Measurements from ENCODE around the gene SPOCK2.

The SPOCK2 gene

GRCh38 chr10:72048450-72049124, 39.8 kb downstream of the SPOCK2 start (continued):
- TF ChIP-seq ZNF362 (tag by site-specific recombination; IDR thresholded peaks at IDR 0.05) (no peak), CTCF (tag by site-specific recombination; IDR thresholded peaks at IDR 0.05) (peak; percentile 98), MZF1 (tag by site-specific recombination; IDR thresholded peaks at IDR 0.05; ENCODE audit: borderline replicate concordance) (no peak), GLI2 (tag by site-specific recombination; IDR thresholded peaks at IDR 0.05; ENCODE audit: borderline replicate concordance, low read depth) (no peak), ZNF2 (tag by site-specific recombination; IDR thresholded peaks at IDR 0.05) (peak; percentile 91), SP7 (tag by site-specific recombination; IDR thresholded peaks at IDR 0.05) (peak; percentile 48), MYNN (tag by site-specific recombination; IDR thresholded peaks at IDR 0.05; ENCODE audit: borderline replicate concordance) (no peak), ZXDB (tag by site-specific recombination; IDR thresholded peaks at IDR 0.05) (peak; percentile 45; the same call in 1 of the 2 replicates), ZBTB17 (tag by site-specific recombination; IDR thresholded peaks at IDR 0.05) (peak; percentile 75), SP2 (tag by site-specific recombination; IDR thresholded peaks at IDR 0.05) (no peak), ZNF76 (tag by site-specific recombination; IDR thresholded peaks at IDR 0.05; ENCODE audit: borderline replicate concordance, low read depth) (no peak), ZNF248 (tag by site-specific recombination; IDR thresholded peaks at IDR 0.05) (no peak), KLF9 (tag by site-specific recombination; IDR thresholded peaks at IDR 0.05; ENCODE audit: low read depth) (no peak), ZNF670 (tag by site-specific recombination; IDR thresholded peaks at IDR 0.05; ENCODE audit: low read depth) (no peak), BCL11B (tag by site-specific recombination; IDR thresholded peaks at IDR 0.05; ENCODE audit: low read depth) (no peak), OSR2 (tag by site-specific recombination; IDR thresholded peaks at IDR 0.05) (0 out of 2 replicates have a peak, but pooled peaks have one; percentile 15), KLF17 (tag by site-specific recombination; IDR thresholded peaks at IDR 0.05) (peak; percentile 60; the same call in 1 of the 2 replicates), PRDM1 (tag by site-specific recombination; IDR thresholded peaks at IDR 0.05) (no peak), EGR2 (tag by site-specific recombination; IDR thresholded peaks at IDR 0.05; ENCODE audit: low read depth) (no peak), ZNF121 (tag by site-specific recombination; IDR thresholded peaks at IDR 0.05) (no peak), ZNF366 (tag by site-specific recombination; conservative IDR thresholded peaks at IDR 0.05) (peak; percentile 36; the same call in 1 of the 2 replicates), ZNF677 (tag by site-specific recombination; IDR thresholded peaks at IDR 0.05) (no peak), KLF16 (tag by site-specific recombination; IDR thresholded peaks at IDR 0.05) (0 out of 2 replicates have a peak, but pooled peaks have one; percentile 17), ZNF148 (tag by site-specific recombination; IDR thresholded peaks at IDR 0.05; ENCODE audit: borderline replicate concordance) (no peak), ZNF221 (tag by site-specific recombination; IDR thresholded peaks at IDR 0.05; ENCODE audit: borderline replicate concordance) (no peak), ZNF311 (tag by site-specific recombination; IDR thresholded peaks at IDR 0.05; ENCODE audit: borderline replicate concordance) (no peak), KLF10 (tag by site-specific recombination; IDR thresholded peaks at IDR 0.05) (0 out of 2 replicates have a peak, but pooled peaks have one; percentile 47), ZNF416 (tag by site-specific recombination; IDR thresholded peaks at IDR 0.05) (no peak), ZBTB48 (tag by site-specific recombination; IDR thresholded peaks at IDR 0.05) (peak; percentile 56; the same call in 1 of the 2 replicates), ZNF768 (tag by site-specific recombination; IDR thresholded peaks at IDR 0.05) (no peak), ZNF629 (tag by site-specific recombination; IDR thresholded peaks at IDR 0.05) (peak; percentile 66), ZNF830 (tag by site-specific recombination; IDR thresholded peaks at IDR 0.05; ENCODE audit: low read depth) (no peak), ZNF658 (tag by site-specific recombination; IDR thresholded peaks at IDR 0.05) (no peak), ZNF223 (tag by site-specific recombination; IDR thresholded peaks at IDR 0.05) (no peak)
